GM18951 (cell line): Measurements from ENCODE around the gene ZNF483.
"Not testable (repeated sequence)": the region's sequence is repeated elsewhere in the genome, so short reads cannot be mapped to it uniquely, and the experiment has no call there.

ENCODE experiments used
- POLR2A ChIP-seq: IDR thresholded peaks from 4 replicates; pipeline ENCODE4 v1.6.1; 2011; ENCODE audit warnings: mild to moderate bottlenecking; ENCODE audit not compliant: insufficient read length, insufficient read depth; ENCODE audit errors: extremely low read depth
- in situ Hi-C: fragments of 300-500 bp; cut with MboI; formaldehyde crosslinking; loops from one replicate; pipeline ENCODE4 v1.12.0; 2022; ENCODE audit warnings: low sequenced_read_pairs, mixed read lengths, inconsistent platforms; ENCODE audit not compliant: unreplicated experiment

Gene ZNF483

DNA sequence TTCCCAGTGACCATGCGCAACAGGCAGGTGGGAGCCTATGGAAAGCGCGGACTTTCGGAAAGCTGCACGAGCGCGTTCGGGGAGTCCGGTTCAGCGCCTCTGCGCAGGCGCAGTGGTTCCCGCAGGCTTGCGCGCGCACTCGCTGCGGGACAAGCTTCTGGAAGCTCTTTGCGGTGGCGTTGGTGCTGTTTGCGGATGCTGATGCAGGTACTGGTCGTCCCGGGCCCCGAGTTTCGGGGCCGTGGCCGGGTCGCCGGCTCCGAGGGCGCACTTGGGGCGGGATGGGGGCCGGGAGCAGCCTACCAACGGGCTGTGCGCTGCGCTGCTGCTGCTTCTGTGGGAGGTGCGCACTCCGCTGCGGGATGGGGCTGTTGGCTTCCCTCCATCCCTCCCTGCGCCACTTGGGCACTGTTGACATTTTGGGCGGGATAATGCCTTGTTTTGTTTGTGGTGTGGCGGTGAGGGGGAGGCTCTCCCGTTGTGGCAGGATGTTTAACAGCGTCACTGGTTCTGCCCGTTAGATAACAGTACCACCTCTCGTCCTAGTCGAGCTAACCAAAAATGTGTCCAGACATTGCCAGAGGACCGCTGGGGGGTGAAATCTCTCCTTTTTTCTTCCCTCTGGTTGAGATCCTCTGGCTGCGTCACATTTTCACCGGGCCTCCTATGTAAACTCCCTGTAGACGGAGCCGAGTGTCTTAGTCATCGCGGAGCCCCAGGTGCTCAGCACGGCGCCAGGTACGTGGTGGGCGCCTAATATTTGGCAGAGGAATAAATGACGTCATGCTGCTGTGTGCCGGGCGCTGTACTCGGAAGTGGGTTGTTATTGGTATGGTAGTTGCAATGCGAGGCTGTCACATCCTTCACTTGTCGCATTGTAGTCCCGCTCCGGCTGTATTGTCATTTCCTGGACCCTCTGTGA is at the start of gene ZNF483:
Gene ZNF483, plus strand, starts transcription at position 124 of the 922 bp plus-strand sequence. CDS start 2,217 bp downstream, outside the sequence.
- no peak for TF ChIP-seq POLR2A

DNA sequence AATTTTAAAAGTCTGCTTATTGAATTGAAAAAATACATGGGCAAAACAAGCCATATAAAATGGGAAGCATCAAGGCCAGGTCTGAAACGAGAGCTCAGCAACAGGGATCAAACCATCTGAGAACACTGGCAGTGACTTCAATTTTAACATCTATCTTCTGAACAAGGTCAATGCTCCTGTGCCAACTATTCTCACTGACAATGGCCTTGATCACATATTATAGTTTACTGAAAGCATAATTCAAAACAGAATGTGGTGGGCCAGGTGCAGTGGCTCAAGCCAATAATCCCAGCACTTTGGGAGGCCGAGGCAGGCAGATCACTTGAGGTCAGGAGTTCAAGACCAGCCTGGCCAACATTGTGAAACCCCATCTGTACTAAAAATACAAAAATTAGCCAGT is 49.8 kb upstream of the ZNF483 start:
- in situ Hi-C loops = no loop called here
- TF ChIP-seq POLR2A = no peak

More for the DNA sequence above, at the start of gene ZNF483:
- in situ Hi-C loops = no loop called here

DNA sequence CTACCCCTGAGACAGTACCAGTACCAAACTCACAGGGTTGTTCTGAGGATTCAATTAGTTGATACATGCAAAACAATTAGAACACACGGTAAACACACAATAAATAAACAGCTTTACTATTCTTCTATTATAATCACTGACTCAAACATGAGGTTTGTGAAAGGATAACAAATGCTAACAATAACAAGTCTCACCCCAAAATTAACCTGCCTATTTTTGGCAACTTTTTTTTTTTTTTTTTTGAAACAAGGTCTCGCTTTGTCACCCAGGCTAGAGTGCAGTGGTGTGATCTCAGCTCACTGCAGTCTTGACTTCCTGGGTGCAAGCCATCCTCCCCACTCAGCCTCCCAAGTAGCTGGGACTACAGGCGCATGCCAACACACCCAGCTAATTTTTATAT is 47.3 kb upstream of the ZNF483 start:
- TF ChIP-seq POLR2A = no peak
- in situ Hi-C loops = no loop called here

DNA sequence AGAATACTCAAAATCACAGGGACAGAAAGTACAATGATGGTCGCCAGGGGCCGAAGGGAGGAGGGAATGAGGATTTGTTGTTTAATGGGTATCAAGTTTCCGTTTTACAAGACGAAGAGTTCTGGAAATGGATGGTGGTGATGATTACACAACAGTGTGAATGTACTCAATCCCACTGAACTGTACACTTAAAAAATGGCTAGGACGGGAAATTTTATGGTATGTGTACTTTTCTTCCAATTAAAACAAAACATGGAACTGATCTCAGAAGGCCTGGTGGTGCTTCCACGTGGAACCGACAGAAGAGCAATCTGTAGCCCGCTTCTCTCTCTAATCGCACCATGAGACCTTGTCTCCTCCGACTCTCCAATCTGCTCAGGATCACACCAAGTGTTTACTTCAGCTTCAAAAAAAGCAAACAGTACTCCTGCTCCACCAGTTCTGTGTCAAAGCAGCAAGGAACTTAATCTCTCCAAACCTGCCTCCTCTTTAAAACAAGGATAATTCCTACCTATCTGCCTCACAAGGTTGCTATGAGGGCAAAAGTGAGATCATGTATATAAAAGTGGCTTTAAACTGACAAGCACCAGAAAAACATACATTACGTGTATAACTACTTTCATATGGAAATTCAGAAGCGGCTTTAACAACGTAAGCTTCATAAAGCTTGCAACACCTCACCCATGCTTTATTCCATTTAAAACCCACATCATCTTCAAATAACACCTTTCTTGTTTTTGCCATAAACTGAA is 42.9 kb upstream of the ZNF483 start:
- no peak for TF ChIP-seq POLR2A

DNA sequence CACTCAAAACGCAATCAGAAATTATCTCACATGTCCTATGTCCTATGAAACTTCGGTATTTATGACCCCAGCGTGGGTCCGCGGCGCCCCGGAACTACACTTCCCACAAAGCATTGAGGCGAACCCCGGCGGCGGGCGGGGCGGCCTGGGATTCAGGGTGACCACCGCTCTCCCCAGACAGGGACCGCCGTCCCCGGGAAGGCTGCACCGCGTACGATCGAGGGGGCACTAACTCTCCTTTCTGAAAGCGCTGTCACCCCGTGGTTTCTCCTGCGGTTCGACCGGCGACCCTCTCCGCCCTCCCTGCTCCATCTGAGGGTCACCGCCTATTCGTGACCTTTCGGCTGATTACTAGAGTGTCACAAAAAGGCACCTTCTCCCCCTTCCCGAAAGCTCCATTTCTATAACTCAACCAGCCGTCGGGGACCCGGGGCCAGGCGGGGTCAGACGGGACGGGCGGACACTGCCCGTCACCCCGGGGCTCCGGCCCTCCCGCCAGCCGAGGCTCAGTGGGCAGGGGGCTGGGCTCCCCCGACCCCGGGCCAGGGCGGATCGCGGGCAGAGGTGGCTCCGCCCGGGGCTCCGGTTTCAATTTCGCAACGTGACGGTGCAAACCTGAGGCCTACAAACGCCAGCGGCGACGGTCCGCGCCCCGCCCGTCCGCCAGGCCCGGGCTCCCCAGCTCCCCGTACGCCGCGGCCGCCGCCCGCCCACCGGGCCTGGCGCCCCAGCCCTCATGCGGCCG is 42.1 kb upstream of the ZNF483 start:
- TF ChIP-seq POLR2A = peak; percentile 69

More for the DNA sequence above, 42.9 kb upstream of the ZNF483 start:
- in situ Hi-C loops = no loop called here

DNA sequence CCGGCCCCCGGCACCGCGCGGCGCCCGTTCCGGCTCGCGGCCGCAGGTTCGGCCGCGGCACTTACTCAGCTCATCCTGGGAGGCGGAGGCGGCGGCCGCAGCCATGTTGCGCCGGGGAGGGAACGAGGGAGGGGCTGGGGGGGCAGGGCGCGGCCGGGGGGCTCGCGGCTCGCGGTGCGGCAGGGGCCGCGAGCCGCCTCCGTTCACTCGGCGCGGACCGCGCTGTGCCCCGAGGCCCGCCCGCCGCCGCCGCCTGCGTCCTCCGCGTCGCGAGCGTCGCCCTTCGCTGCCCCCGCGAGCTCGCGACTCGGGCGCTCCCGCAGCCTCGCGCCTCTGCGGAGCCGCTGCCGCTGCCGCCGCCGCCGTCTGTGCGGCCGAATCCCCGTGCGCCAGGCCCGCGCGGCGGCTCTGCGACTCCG is 41.5 kb upstream of the ZNF483 start:
- in situ Hi-C loops = no loop called here

More for the DNA sequence above, 42.1 kb upstream of the ZNF483 start:
- in situ Hi-C loops = no loop called here

DNA sequence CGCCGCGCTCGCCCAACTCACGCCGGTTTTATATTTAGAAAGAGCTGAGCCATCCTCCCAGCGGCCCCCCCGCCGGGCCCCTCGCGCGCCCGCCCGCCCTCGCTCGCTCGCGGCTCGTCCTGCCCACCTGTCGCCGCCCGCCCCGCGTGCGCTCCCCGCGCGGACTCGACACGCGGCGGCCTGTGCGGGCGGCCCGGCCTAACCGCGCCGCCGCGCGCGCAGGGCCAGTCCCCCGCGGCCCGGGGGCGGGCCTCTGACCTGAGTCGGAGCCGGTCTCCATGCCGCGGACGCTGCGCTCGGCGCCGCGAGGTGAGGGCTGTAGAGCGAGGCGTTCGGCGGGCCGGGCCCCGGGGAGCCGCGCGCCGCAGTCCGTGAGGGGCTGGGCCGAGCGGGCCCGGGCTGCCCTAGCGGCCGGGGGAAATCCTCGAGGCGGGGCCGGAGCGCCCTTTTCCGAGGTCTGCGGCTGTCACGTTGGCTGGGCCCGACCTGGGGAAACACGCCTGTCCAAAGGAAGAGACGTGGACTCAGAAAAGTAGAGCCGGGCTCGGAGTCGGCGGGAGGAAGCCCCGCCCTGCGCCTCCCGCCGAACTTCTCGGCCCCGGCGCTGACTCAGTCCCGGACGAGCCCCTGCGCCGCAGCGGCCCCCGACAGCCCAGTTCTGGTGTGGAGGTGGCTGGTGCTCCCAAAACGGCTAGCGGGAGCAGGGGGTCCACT is 41.0 kb upstream of the ZNF483 start, which contains the start of gene ECPAS:
Gene ECPAS, minus strand, starts transcription at position 526 of the 714 bp plus-strand sequence. CDS start 11,465 bp downstream, outside the sequence.
- in situ Hi-C loops = no loop called here
- no peak for TF ChIP-seq POLR2A

More for the DNA sequence above, 41.5 kb upstream of the ZNF483 start:
- peak; percentile 23 for TF ChIP-seq POLR2A

DNA sequence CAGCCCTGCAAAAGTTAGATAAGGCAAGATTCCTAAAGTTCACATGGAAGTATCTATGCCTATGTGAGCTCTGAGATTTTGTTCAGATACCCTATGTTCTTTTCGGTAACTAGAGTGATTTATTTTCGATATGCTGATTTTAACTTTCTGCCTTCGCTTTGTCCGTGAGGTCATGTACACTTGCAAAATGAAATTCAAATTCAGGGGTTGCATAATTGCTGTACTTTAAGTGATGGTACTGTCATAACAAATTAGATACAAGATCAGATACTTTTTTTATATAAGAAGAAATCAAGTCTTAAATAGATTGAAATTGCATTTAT is 40.4 kb upstream of the ZNF483 start:
- in situ Hi-C loops = no loop called here
- TF ChIP-seq POLR2A = no peak

DNA sequence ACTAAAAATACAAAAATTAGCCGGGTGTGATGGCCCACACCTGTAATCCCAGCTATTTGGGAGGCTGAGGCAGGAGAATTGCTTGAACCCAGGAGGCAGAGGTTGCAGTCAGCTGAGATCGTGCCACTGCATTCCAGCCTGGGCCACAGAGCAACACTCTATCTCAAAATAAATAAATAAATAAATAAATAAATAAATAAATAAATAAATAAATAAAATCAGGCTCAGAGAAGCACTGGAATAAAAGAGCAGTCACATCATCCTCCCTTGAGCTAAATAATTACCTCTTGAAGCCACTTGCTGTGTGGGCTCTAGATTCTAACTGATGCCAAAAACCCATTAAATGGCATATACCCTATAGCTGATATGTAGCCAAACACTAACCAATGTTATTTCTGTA is 27.8 kb upstream of the ZNF483 start:
- in situ Hi-C loops = not testable (repeated sequence)

DNA sequence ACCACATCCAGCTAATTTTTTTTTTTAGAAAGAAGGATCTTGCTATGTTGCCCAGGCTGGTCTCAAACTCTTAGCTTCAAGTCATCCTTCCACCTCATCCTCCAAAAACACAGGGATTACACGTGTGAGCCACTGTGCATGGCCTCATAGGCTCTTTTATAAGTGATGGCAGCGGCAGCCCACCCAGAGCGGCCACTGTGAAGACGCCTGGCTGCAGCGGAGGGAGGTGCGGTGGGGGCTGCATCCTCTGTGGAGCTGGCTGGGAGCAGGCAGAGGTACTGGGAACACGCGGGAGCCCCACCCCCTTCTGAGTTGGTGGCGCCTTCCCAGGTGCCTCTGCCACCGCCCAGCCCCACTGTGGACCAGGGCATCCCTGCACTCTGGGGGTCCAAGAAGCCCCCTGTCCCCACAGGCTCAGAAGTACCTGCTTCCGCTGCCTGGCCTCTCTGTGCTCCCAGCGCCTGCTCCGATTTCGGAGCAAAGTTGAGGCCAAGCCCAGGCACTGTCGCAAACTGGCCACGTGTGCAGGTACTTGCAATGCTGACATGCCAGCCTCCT is 23.9 kb upstream of the ZNF483 start:
- in situ Hi-C loops = no loop called here
- no peak for TF ChIP-seq POLR2A

DNA sequence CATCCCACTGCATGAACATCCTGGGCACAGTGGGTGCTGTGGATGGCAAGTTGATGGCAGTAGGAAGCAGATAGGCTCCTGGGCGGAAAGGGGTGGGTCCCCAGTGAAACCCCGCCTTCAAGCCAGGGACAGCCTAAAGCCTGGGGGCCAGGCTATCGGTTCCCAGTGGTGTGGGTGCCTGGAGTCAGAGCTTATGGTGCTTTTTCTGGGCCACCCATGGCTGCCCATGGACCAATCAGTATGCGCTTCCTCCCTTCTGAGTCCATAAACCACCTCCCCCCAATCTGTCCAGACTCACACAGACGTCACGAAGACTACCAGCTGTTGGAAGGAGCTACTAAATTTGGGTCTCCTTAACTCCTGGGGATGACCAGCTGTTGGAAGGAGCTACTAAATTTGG is 23.3 kb upstream of the ZNF483 start:
- in situ Hi-C loops = no loop called here
- TF ChIP-seq POLR2A = no peak

DNA sequence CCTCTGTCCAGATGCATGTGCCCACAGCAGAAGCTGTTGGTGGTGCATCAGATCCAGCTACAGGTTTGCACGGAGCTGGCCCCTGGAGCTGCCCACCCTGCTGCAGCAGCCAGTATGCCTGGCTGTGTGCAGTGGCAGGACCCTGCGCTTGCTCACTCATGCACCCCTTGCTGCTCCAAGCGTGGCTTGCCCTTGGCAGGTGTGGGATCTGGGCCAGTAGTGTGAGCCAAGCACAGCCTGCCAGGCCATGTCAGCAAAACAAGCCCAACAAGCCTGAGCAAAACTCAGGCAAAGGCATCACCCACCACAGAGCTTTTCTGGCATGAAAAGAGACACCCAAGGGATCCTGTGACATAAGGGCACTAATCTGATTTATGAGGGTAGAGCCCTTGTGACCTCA is 22.5 kb upstream of the ZNF483 start:
- in situ Hi-C loops = no loop called here
- no peak for TF ChIP-seq POLR2A

DNA sequence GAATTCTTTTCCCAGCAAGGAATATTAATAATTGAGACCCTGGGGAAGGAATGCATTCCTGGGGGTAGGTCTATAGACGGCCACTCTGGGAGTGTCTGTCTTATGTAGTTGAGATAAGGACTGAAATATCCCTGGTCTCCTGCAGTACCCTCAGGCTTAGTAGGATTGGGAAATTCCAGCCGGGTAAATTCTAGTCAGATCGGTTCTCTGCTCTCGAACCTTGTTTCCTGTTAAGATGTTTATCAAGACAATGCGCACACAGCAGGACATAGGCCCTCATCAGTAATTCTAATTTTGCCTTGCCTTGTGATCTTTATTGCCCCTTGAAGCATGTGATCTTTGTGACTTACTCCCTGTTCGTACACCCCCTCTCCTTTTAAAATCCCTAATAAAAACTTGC is 13.4 kb upstream of the ZNF483 start:
- in situ Hi-C loops = not testable (repeated sequence)
